ENCODE data around the gene DCDC2.

DNA sequence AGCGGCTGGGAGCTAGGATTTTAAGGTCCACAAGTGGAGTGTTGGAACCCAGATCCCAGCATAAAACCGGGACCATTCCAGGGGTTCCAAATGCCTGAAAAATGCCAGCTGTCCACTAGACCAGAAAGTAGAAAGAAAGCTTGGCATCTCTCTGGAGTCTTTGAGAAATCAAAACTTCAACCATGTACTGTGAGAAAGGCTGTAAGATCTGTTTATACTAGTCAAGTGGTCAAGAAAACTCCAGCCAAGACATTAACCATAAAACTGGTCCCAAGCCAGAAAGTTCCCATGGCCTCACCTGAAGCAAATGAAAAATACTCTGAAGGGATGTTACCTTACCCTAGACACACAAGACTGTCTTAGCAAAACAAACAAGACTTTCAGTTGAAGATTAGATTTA lies 112.6 kb downstream of the DCDC2 start:
- TF ChIP-seq CTCF (conservative IDR thresholded peaks at IDR 0.05 in 1 of 2, IDR thresholded peaks at IDR 0.05 in 1 of 2; ENCODE audit: extremely low read depth in 1 of 2, insufficient read depth in 1 of 2, low read depth in 1 of 2, low read length in 2 of 2) (no peak), EZH2 (IDR thresholded peaks at IDR 0.05; ENCODE audit: borderline replicate concordance, low read length) (no peak)

Measured in mammary epithelial cell (primary cell).